Mucosa of descending colon (tissue), 3 donors: ENCODE results near the gene BTBD19. TPM values are rescaled to one million over a fixed set of nuclear protein-coding genes. Genes with fewer than 3 reads are reported as not detected.
A peak's percentile ranks its signal among the peaks of the same experiment; 100 is the strongest.
"Not testable (repeated sequence)": the region's sequence is repeated elsewhere in the genome, so short reads cannot be mapped to it uniquely, and the experiment has no call there.

Experiments used
- ATAC-seq: fragments of 200-7000 bp; cut with Tn5 transposase; one replicate; pipeline ENCODE4 v1.9.1; 2020; ENCODE audit warnings: mild to moderate bottlenecking, moderate library complexity
- DNase-seq, 3 donors: peaks; one replicate each; pipeline ENCODE4 v3.0.0-alpha.2; 2020
- H3K36me3 ChIP-seq: fragments of 200-600 bp; one replicate; pipeline ENCODE4 v1.8.0; 2021; ENCODE audit warnings: low read depth, mild to moderate bottlenecking
- H3K4me1 ChIP-seq: fragments of 200-600 bp; one replicate; pipeline ENCODE4 v1.8.0; 2021; ENCODE audit warnings: low read depth, mild to moderate bottlenecking
- H3K4me3 ChIP-seq: fragments of 200-600 bp; one replicate; pipeline ENCODE4 v1.8.0; 2021; ENCODE audit warnings: mild to moderate bottlenecking
- H3K9me3 ChIP-seq: fragments of 200-600 bp; one replicate; pipeline ENCODE4 v1.8.0; 2021; ENCODE audit warnings: mild to moderate bottlenecking
- intact Hi-C, 2 donors: fragments of 100-400 bp; cut with DNase I in 1 of 2; cut with micrococcal nuclease in 1 of 2; formaldehyde crosslinking; loops; one replicate each; pipeline versions ENCODE4 v1.11.0 to v1.11.1; 2022; cut with DNase I, micrococcal nuclease
- total RNA-seq, 3 donors: library from RNA; stranded (reverse); fragmentation: NEBNext Ultra II Directional in 2 of 3; extraction: Animal tissue kit (Norgen Biotek cat#: 25700) in 2 of 3; gene quantifications; one replicate each; pipeline versions ENCODE4 v1.2.1 to v1.2.4, GENCODE V29; 2021 to 2023
- TF ChIP-seq, protein P1 (sequence below): fragments of 200-600 bp; IDR thresholded peaks from one replicate; pipeline ENCODE4 v1.8.0; 2022; ENCODE audit warnings: antibody characterized with exemption, mild to moderate bottlenecking
- donor health status: DM: no; HTN: no; CAD: no; lungs with moderate emphysema.
- donor health status: DM: no; HTN: no; CAD: no.
- donor health status: DM: no; HTN: yes; CAD: no.

The BTBD19 gene
- total RNA-seq, 3 donors from 2014 or later: 2.8 to 4.4 (median 3.2) TPM

DNA sequence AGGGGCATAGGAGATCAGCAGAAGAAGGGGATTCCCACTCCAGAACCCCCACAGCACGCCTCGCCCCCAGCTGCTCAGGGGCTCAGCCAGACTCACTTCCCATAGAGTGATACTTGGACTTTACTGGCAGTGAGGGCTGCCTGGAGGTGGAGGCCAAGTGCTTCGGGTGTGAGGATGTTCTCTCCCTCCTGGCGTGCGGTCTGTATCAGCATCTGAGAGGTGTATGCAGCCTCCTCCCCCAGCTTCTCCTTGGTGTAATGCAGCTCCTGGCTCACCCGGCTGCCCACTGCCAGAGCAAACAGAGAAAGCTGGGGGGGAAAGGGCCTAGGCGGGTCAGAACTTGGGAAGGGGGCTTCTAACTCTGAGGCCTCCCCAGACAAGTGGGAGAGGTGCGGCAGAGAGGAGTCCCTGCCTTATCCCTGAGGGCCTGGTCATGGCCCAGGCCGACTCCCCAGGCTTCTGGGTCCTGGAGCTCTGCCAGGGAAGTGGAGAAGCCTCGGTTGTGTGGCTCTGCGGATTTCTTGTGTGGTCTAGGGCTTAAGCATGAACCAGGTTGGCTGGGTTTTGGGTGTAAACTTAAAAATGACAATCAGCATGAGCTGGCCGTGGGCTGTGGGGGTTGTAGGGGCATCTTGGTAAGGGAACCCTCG is 23.9 kb downstream of the BTBD19 start:
- intact Hi-C loops: loop anchor here in 1 of 2 donors (10.0 kb wide), 1 partner anchor 47 kb away; the partner anchor contains the start of gene BEST4

GRCh38 chr1:44834328-44834727 is 26.0 kb downstream of the BTBD19 start:
- Histone ChIP-seq H3K36me3 (no peaks in the 10 kb centered on the region), H3K4me1 (no peaks in the 10 kb centered on the region), H3K9me3 (no peaks in the 10 kb centered on the region), H3K4me3 (no peak overlapping the region)
- no peak for ATAC-seq
- TF ChIP-seq, protein P1, sequence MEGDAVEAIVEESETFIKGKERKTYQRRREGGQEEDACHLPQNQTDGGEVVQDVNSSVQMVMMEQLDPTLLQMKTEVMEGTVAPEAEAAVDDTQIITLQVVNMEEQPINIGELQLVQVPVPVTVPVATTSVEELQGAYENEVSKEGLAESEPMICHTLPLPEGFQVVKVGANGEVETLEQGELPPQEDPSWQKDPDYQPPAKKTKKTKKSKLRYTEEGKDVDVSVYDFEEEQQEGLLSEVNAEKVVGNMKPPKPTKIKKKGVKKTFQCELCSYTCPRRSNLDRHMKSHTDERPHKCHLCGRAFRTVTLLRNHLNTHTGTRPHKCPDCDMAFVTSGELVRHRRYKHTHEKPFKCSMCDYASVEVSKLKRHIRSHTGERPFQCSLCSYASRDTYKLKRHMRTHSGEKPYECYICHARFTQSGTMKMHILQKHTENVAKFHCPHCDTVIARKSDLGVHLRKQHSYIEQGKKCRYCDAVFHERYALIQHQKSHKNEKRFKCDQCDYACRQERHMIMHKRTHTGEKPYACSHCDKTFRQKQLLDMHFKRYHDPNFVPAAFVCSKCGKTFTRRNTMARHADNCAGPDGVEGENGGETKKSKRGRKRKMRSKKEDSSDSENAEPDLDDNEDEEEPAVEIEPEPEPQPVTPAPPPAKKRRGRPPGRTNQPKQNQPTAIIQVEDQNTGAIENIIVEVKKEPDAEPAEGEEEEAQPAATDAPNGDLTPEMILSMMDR: no peak
- intact Hi-C loops: loop anchor here in 1 of 2 donors (10.0 kb wide), 1 partner anchor 50 kb away; the partner anchor contains the start of gene BEST4
- no peak for DNase-seq

More for the DNA sequence above, 23.9 kb downstream of the BTBD19 start:
- H3K36me3 ChIP-seq: no peaks in the 10 kb centered on the region
- DNase-seq (no peak), ATAC-seq (no peak)
- H3K4me3 ChIP-seq: no peak overlapping the region
- H3K9me3 ChIP-seq: no peaks in the 10 kb centered on the region
- no peaks in the 10 kb centered on the region for H3K4me1 ChIP-seq
- TF ChIP-seq, protein P1: no peak

DNA sequence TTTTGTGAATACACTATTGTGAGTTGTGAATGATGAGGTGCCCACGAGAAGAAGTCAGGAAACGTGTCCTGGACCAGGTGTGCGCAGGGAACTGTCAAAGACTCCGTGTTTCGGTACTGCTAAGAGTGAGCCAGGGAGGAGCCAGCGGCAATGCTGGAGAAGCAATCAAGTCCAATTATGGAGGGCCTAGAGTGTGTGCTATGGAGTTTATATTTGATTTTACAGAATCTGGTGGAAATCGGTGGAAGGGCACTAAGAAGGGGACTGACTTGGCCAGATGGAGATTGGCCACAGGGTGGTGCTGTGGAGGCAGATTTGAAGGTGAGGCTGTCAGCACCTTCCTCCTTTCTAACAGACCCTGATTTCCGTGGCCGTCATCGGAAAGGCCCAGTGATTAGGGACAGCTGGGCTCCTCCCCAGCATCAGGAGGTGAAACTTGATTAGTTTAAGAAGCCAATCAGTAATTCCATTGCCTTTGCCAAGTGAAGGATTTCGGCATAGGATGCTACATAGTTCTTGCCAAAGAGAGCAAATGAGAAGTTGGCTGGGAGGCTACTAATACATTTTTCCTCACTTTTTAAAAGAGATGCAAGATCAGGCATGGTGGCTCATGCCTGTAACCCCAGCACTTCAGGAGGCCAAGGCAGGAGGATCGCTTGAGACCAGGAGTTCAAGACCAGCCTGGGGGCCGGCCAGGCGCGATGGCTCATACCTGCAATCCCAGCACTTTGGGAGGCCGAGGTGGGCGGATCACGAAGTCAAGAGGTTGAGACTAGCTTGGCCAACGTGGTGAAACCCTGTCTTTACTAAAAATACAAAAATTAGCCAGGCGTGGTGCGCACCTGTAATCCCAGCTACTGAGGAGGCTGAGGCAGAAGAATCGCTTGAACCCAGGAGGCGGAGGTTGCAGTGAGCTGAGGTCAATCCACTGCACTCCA is 27.7 kb downstream of the BTBD19 start:
- ATAC-seq (peak; percentile 91), DNase-seq (peak; percentile 84 to 95 (median 90))
- Histone ChIP-seq H3K4me1 (no peaks in the 10 kb centered on the region), H3K36me3 (no peaks in the 10 kb centered on the region), H3K4me3 (no peak overlapping the region), H3K9me3 (no peaks in the 10 kb centered on the region)
- TF ChIP-seq, protein P1: peak; percentile 83
- intact Hi-C loops: loop anchor here (5.0 to 10.0 kb wide), 2 partner anchors 44 to 51 kb away; partner anchors contain the start of gene BEST4 (in 1 of the 2)

- ATAC-seq, H3K4me3 ChIP-seq, DNase-seq, H3K9me3 ChIP-seq, H3K36me3 ChIP-seq, H3K4me1 ChIP-seq: not testable (repeated sequence)
- intact Hi-C loops: loop anchor here (5.0 to 10.0 kb wide), 2 partner anchors 46 to 53 kb away; partner anchors contain the start of gene BEST4 (in 1 of the 2)
These were observed 30.0 kb downstream of the BTBD19 start for GRCh38 chr1:44838294-44838693.

GRCh38 chr1:44839576-44839975 is 31.3 kb downstream of the BTBD19 start:
- no peaks in the 10 kb centered on the region for H3K36me3 ChIP-seq
- H3K4me1 ChIP-seq: peaks cover 4% of the 10 kb centered on the region
- H3K9me3 ChIP-seq: no peaks in the 10 kb centered on the region
- ATAC-seq (no peak), DNase-seq (no peak)
- H3K4me3 ChIP-seq: no peak overlapping the region
- TF ChIP-seq, protein P1: no peak
- intact Hi-C loops: loop anchor here (5.0 to 10.0 kb wide), 2 partner anchors 47 to 55 kb away; partner anchors contain the start of gene BEST4 (in 1 of the 2)
